Activated T-helper 9 cell treated with anti-CD3 and anti-CD28 coated beads, Interleukin-2, amount 50 U/mL, for 16 hours (primary cell): ENCODE measurements around the gene CHCHD6.
A peak's percentile ranks its signal among the peaks of the same experiment; 100 is the strongest.

Experiments used
- DNase-seq: peaks from one replicate; pipeline ENCODE4 v3.0.0-alpha.2; 2020; ENCODE audit warnings: low read depth

The CHCHD6 gene

GRCh38 chr3:126896067-126896441 is 192.0 kb downstream of the CHCHD6 start:
- no peak for DNase-seq

- no peak for DNase-seq
Observed at GRCh38 chr3:126896968-126897367, 192.9 kb downstream of the CHCHD6 start.

GRCh38 chr3:126897943-126898342 is 193.9 kb downstream of the CHCHD6 start:
- DNase-seq, result no peak

GRCh38 chr3:126900859-126901540 is 197.0 kb downstream of the CHCHD6 start:
- DNase-seq, result no peak

GRCh38 chr3:126901631-126902030 is 197.6 kb downstream of the CHCHD6 start:
- no peak for DNase-seq

- no peak for DNase-seq
Observed at GRCh38 chr3:126903521-126903920, 199.5 kb downstream of the CHCHD6 start.

- DNase-seq, result no peak
Observed at GRCh38 chr3:126907557-126907956, 203.5 kb downstream of the CHCHD6 start.

- DNase-seq, result no peak
Observed at GRCh38 chr3:126908752-126909275, 204.8 kb downstream of the CHCHD6 start.

GRCh38 chr3:126910231-126910630 is 206.2 kb downstream of the CHCHD6 start:
- no peak for DNase-seq

- peak; percentile 36 for DNase-seq
Observed at GRCh38 chr3:126911162-126912026, 207.4 kb downstream of the CHCHD6 start.

- DNase-seq, result no peak
Observed at GRCh38 chr3:126912027-126912422, 208.0 kb downstream of the CHCHD6 start.

GRCh38 chr3:126912491-126913195 is 208.6 kb downstream of the CHCHD6 start:
- no peak for DNase-seq

- DNase-seq, result no peak
Observed at GRCh38 chr3:126913524-126913923, 209.5 kb downstream of the CHCHD6 start.

- no peak for DNase-seq
Observed at GRCh38 chr3:126914226-126914625, 210.2 kb downstream of the CHCHD6 start.

GRCh38 chr3:126915015-126915414 is 211.0 kb downstream of the CHCHD6 start:
- no peak for DNase-seq

- DNase-seq, result no peak
Observed at GRCh38 chr3:126916546-126916945, 212.5 kb downstream of the CHCHD6 start.

- DNase-seq, result no peak
Observed at GRCh38 chr3:126917232-126917804, 213.3 kb downstream of the CHCHD6 start.

GRCh38 chr3:126918355-126918821 is 214.3 kb downstream of the CHCHD6 start:
- no peak for DNase-seq

- no peak for DNase-seq
Observed at GRCh38 chr3:126921085-126921824, 217.2 kb downstream of the CHCHD6 start.

GRCh38 chr3:126922466-126922865 is 218.4 kb downstream of the CHCHD6 start:
- DNase-seq, result no peak

- DNase-seq, result no peak
Observed at GRCh38 chr3:126923423-126923822, 219.4 kb downstream of the CHCHD6 start.
